ENCODE data around the gene PHF14.

The PHF14 gene

GRCh38 chr7:11170175-11170574 lies 196.5 kb downstream of the PHF14 start:
- TF ChIP-seq ZFX (IDR thresholded peaks at IDR 0.05; ENCODE audit: borderline replicate concordance) = no peak
- TF ChIP-seq, protein P1, sequence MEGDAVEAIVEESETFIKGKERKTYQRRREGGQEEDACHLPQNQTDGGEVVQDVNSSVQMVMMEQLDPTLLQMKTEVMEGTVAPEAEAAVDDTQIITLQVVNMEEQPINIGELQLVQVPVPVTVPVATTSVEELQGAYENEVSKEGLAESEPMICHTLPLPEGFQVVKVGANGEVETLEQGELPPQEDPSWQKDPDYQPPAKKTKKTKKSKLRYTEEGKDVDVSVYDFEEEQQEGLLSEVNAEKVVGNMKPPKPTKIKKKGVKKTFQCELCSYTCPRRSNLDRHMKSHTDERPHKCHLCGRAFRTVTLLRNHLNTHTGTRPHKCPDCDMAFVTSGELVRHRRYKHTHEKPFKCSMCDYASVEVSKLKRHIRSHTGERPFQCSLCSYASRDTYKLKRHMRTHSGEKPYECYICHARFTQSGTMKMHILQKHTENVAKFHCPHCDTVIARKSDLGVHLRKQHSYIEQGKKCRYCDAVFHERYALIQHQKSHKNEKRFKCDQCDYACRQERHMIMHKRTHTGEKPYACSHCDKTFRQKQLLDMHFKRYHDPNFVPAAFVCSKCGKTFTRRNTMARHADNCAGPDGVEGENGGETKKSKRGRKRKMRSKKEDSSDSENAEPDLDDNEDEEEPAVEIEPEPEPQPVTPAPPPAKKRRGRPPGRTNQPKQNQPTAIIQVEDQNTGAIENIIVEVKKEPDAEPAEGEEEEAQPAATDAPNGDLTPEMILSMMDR (IDR thresholded peaks at IDR 0.05) = no peak

DNA sequence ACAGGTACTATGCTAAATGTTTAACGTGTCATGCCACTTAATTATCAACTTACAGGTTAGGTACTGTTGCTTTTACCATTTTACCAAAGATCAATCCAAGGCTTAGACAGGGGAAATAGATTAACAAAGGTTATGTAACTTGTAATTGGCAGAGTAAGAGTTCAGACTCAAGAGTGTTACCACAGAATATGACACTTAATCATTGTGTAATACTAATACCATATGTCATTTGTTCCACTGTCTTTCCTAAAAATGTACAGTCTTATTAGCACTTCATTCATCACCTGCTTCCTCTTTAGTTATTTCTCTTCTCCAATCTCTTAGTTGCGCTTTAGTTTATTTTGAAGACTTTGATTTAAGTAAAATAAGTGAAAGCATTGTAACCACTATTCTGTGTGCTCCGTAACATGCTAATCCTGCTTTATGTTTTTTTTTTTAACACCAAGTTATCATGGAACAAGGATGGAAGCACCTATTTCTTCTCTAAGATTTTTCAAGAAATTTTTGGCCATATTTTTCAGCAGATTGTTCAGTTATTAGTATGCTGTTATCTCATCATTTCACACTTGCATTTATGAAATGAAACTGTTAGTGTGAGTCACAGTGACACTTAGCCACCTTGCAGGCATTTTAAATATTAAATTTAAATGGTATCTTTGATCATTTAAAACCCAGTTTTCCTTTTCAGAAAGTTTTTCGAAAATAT lies 197.3 kb downstream of the PHF14 start:
- TF ChIP-seq ZFX (IDR thresholded peaks at IDR 0.05; ENCODE audit: borderline replicate concordance) = no peak
- TF ChIP-seq, protein P1 (IDR thresholded peaks at IDR 0.05) = no peak

More at GRCh38 chr7:11170175-11170574, 196.5 kb downstream of the PHF14 start:
- H3K27ac ChIP-seq = no peak overlapping the region

GRCh38 chr7:11171569-11172192 lies 198.0 kb downstream of the PHF14 start:
- TF ChIP-seq, protein P1 (IDR thresholded peaks at IDR 0.05) = no peak
- TF ChIP-seq ZFX (IDR thresholded peaks at IDR 0.05; ENCODE audit: borderline replicate concordance) = no peak

More for the DNA sequence above, 197.3 kb downstream of the PHF14 start:
- no peak overlapping the region for H3K27ac ChIP-seq

GRCh38 chr7:11172835-11173234 lies 199.2 kb downstream of the PHF14 start:
- no peak overlapping the region for H3K27ac ChIP-seq
- TF ChIP-seq, protein P1 (IDR thresholded peaks at IDR 0.05) = no peak
- no peak for TF ChIP-seq ZFX (IDR thresholded peaks at IDR 0.05; ENCODE audit: borderline replicate concordance)

More at GRCh38 chr7:11171569-11172192, 198.0 kb downstream of the PHF14 start:
- H3K27ac ChIP-seq = no peak overlapping the region

- H3K27ac ChIP-seq = no peak overlapping the region
- no peak for TF ChIP-seq ZFX (IDR thresholded peaks at IDR 0.05; ENCODE audit: borderline replicate concordance)
- TF ChIP-seq, protein P1 (IDR thresholded peaks at IDR 0.05) = no peak
Observed at GRCh38 chr7:11175371-11175770, 201.7 kb downstream of the PHF14 start.

GRCh38 chr7:11175887-11176286 lies 202.2 kb downstream of the PHF14 start:
- TF ChIP-seq, protein P1 (IDR thresholded peaks at IDR 0.05) = no peak
- TF ChIP-seq ZFX (IDR thresholded peaks at IDR 0.05; ENCODE audit: borderline replicate concordance) = no peak
- H3K27ac ChIP-seq = no peak overlapping the region

GRCh38 chr7:11176985-11177555 lies 203.4 kb downstream of the PHF14 start:
- TF ChIP-seq, protein P1 (IDR thresholded peaks at IDR 0.05) = no peak
- TF ChIP-seq ZFX (IDR thresholded peaks at IDR 0.05; ENCODE audit: borderline replicate concordance) = no peak

More at GRCh38 chr7:11176985-11177555, 203.4 kb downstream of the PHF14 start:
- no peak overlapping the region for H3K27ac ChIP-seq

Measured in 22Rv1 (cell line).